Measurements from ENCODE around the gene DFFA.
"Not testable (repeated sequence)": the region's sequence is repeated elsewhere in the genome, so short reads cannot be mapped to it uniquely, and the experiment has no call there.

Gene DFFA

GRCh38 chr1:10504249-10504648 is 31.9 kb upstream of the DFFA start:
- DNase-seq: no peak

GRCh38 chr1:10502206-10502605 is 29.9 kb upstream of the DFFA start:
- no peak for DNase-seq

GRCh38 chr1:10498231-10498630 is 25.9 kb upstream of the DFFA start:
- no peak for DNase-seq

- DNase-seq: no peak
Observed at GRCh38 chr1:10497109-10497508, 24.8 kb upstream of the DFFA start.

GRCh38 chr1:10495952-10496351 is 23.6 kb upstream of the DFFA start:
- DNase-seq: no peak

- no peak for DNase-seq
Observed at GRCh38 chr1:10495475-10495817, 23.1 kb upstream of the DFFA start.

GRCh38 chr1:10494754-10495474 is 22.6 kb upstream of the DFFA start:
- DNase-seq: peak; percentile 82

GRCh38 chr1:10494418-10494753 is 22.1 kb upstream of the DFFA start:
- no peak for DNase-seq

GRCh38 chr1:10490286-10490970 is 18.1 kb upstream of the DFFA start:
- DNase-seq: no peak

GRCh38 chr1:10489291-10490055 is 17.1 kb upstream of the DFFA start:
- DNase-seq: no peak

GRCh38 chr1:10484521-10484920 is 12.2 kb upstream of the DFFA start:
- DNase-seq: no peak

- DNase-seq: no peak
Observed at GRCh38 chr1:10480614-10481013, 8.3 kb upstream of the DFFA start.

- DNase-seq: no peak
Observed at GRCh38 chr1:10479296-10479695, 7.0 kb upstream of the DFFA start.

GRCh38 chr1:10475510-10475909 is 3.2 kb upstream of the DFFA start:
- DNase-seq: no peak

GRCh38 chr1:10474613-10475507 is 2.5 kb upstream of the DFFA start, which contains the start of gene PEX14:
TSS of gene PEX14 (plus strand) at chr1:10474950. CDS start at chr1:10474967, 17 bp downstream.
- DNase-seq: peak; percentile 89

- not testable (repeated sequence) for DNase-seq
Observed at GRCh38 chr1:10474309-10474612, 1.9 kb upstream of the DFFA start.

- DNase-seq: no peak
Observed at GRCh38 chr1:10473145-10473765, 926 bp upstream of the DFFA start.

GRCh38 chr1:10471411-10472219 is 714 bp downstream of the DFFA start:
- peak; percentile 5 for DNase-seq

- DNase-seq: no peak
Observed at GRCh38 chr1:10470043-10470442, 2.3 kb downstream of the DFFA start.

GRCh38 chr1:10467078-10467477 is 5.3 kb downstream of the DFFA start:
- no peak for DNase-seq

- no peak for DNase-seq
Observed at GRCh38 chr1:10459184-10459583, 13.1 kb downstream of the DFFA start.

GRCh38 chr1:10457875-10458274 is 14.5 kb downstream of the DFFA start:
- DNase-seq: no peak
